ENCODE results near the gene GALNT2. TPM values are rescaled to one million over a fixed set of nuclear protein-coding genes. Genes with fewer than 3 reads are reported as not detected.

The GALNT2 gene
- polyA plus RNA-seq, 2 donors: 11.2 to 15.3 TPM

- Histone ChIP-seq H3K4me3 (ENCODE audit: low read depth in 1 of 2, low read length in 2 of 2) (no peak overlapping the region), H3K27me3 (ENCODE audit: control insufficient read depth in 1 of 2, insufficient read depth in 2 of 2, low read length in 2 of 2) (no peaks in the 10 kb centered on the region), H3K27ac (ENCODE audit: low read depth in 2 of 2, low read length in 1 of 2) (no peak overlapping the region), H3K36me3 (ENCODE audit: control insufficient read depth in 2 of 2, insufficient read depth in 2 of 2, low read length in 1 of 2) (peaks cover 0 to 12% of the 10 kb centered on the region in 2 donors), H3K9me3 (ENCODE audit: control insufficient read depth in 2 of 2, insufficient read depth in 1 of 2, low read depth in 1 of 2, low read length in 1 of 2) (no peaks in the 10 kb centered on the region), H3K4me1 (ENCODE audit: control insufficient read depth in 2 of 2, insufficient read depth in 2 of 2, low read length in 1 of 2) (no peaks in the 10 kb centered on the region)
- 74 to 81% methylated on average over 10 of the region's 10 CpGs for WGBS, 2 donors
Observed at GRCh38 chr1:230284891-230285290, 217.9 kb downstream of the GALNT2 start.

DNA sequence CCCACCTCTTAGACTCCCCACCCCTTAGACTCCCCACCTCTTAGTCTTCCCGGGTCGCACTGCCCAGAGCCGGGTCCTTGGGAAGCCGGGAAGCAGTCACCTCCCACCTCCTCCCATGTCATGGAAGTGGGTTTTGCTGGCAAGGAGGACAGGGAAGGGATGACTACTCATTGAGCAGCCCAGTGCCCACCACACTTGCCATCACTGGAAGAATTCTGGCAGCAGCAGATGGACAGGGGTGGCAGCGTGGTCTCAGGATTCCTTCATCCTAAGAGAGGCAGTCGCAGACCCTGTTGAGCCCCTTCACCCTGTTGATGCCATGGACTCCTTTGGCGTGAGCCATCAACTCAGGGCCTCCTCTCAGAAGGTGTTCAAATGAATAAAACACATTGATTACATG is 218.3 kb downstream of the GALNT2 start:
- Histone ChIP-seq H3K4me1 (ENCODE audit: control insufficient read depth in 2 of 2, insufficient read depth in 2 of 2, low read length in 1 of 2) (no peaks in the 10 kb centered on the region), H3K27ac (ENCODE audit: low read depth in 2 of 2, low read length in 1 of 2) (no peak overlapping the region), H3K4me3 (ENCODE audit: low read depth in 1 of 2, low read length in 2 of 2) (no peak overlapping the region), H3K36me3 (ENCODE audit: control insufficient read depth in 2 of 2, insufficient read depth in 2 of 2, low read length in 1 of 2) (peaks cover 0 to 11% of the 10 kb centered on the region in 2 donors), H3K27me3 (ENCODE audit: control insufficient read depth in 1 of 2, insufficient read depth in 2 of 2, low read length in 2 of 2) (no peaks in the 10 kb centered on the region), H3K9me3 (ENCODE audit: control insufficient read depth in 2 of 2, insufficient read depth in 1 of 2, low read depth in 1 of 2, low read length in 1 of 2) (no peaks in the 10 kb centered on the region)
- 88% methylated on average over 7 of the region's 7 CpGs for WGBS, 2 donors

- Histone ChIP-seq H3K36me3 (ENCODE audit: control insufficient read depth in 2 of 2, insufficient read depth in 2 of 2, low read length in 1 of 2) (peaks cover 0 to 1% of the 10 kb centered on the region in 2 donors), H3K9me3 (ENCODE audit: control insufficient read depth in 2 of 2, insufficient read depth in 1 of 2, low read depth in 1 of 2, low read length in 1 of 2) (no peaks in the 10 kb centered on the region)
- 86 to 89% methylated on average over 21 of the region's 21 CpGs for WGBS, 2 donors
Observed at GRCh38 chr1:230286166-230286889, 219.3 kb downstream of the GALNT2 start.

DNA sequence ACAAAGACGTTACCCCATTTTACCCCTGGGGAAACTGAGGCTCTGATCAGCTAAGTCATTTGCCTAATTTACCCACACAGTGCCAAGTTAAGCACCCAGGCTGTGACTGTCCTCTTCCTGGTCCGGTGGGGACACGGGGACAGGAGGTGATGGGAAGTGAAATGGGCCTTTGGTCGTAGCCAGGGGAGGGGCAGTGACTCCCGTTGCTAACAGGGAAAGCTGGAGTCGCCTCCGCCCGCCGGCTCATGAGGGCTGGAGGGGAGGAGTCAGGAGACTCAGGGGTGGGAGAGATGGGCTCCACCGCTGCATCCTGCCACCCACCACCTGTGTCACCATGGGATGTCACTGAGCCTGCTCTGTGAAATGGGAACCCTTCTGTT is 219.8 kb downstream of the GALNT2 start:
- Histone ChIP-seq H3K27me3 (ENCODE audit: control insufficient read depth in 1 of 2, insufficient read depth in 2 of 2, low read length in 2 of 2) (no peaks in the 10 kb centered on the region), H3K36me3 (ENCODE audit: control insufficient read depth in 2 of 2, insufficient read depth in 2 of 2, low read length in 1 of 2) (peaks cover 0 to 1% of the 10 kb centered on the region in 2 donors), H3K27ac (ENCODE audit: low read depth in 2 of 2, low read length in 1 of 2) (no peak overlapping the region), H3K4me1 (ENCODE audit: control insufficient read depth in 2 of 2, insufficient read depth in 2 of 2, low read length in 1 of 2) (no peaks in the 10 kb centered on the region), H3K4me3 (ENCODE audit: low read depth in 1 of 2, low read length in 2 of 2) (no peak overlapping the region), H3K9me3 (ENCODE audit: control insufficient read depth in 2 of 2, insufficient read depth in 1 of 2, low read depth in 1 of 2, low read length in 1 of 2) (no peaks in the 10 kb centered on the region)
- 67 to 81% methylated on average over 10 of the region's 10 CpGs for WGBS, 2 donors

More at GRCh38 chr1:230286166-230286889, 219.3 kb downstream of the GALNT2 start:
- no peaks in the 10 kb centered on the region for H3K4me1 ChIP-seq (ENCODE audit: control insufficient read depth in 2 of 2, insufficient read depth in 2 of 2, low read length in 1 of 2)
- H3K27me3 ChIP-seq (ENCODE audit: control insufficient read depth in 1 of 2, insufficient read depth in 2 of 2, low read length in 2 of 2): no peaks in the 10 kb centered on the region
- no peak overlapping the region for H3K4me3 ChIP-seq (ENCODE audit: low read depth in 1 of 2, low read length in 2 of 2)
- H3K27ac ChIP-seq (ENCODE audit: low read depth in 2 of 2, low read length in 1 of 2): no peak overlapping the region

- no peak overlapping the region for H3K27ac ChIP-seq (ENCODE audit: low read depth in 2 of 2, low read length in 1 of 2)
- H3K4me3 ChIP-seq (ENCODE audit: low read depth in 1 of 2, low read length in 2 of 2): no peak overlapping the region
- H3K4me1 ChIP-seq (ENCODE audit: control insufficient read depth in 2 of 2, insufficient read depth in 2 of 2, low read length in 1 of 2): no peaks in the 10 kb centered on the region
- 70 to 71% methylated on average over 17 of the region's 17 CpGs for WGBS, 2 donors
- no peaks in the 10 kb centered on the region for H3K9me3 ChIP-seq (ENCODE audit: control insufficient read depth in 2 of 2, insufficient read depth in 1 of 2, low read depth in 1 of 2, low read length in 1 of 2)
- H3K27me3 ChIP-seq (ENCODE audit: control insufficient read depth in 1 of 2, insufficient read depth in 2 of 2, low read length in 2 of 2): no peaks in the 10 kb centered on the region
- peaks cover 0 to 1% of the 10 kb centered on the region in 2 donors for H3K36me3 ChIP-seq (ENCODE audit: control insufficient read depth in 2 of 2, insufficient read depth in 2 of 2, low read length in 1 of 2)
Observed at GRCh38 chr1:230287674-230288315, 220.8 kb downstream of the GALNT2 start.

DNA sequence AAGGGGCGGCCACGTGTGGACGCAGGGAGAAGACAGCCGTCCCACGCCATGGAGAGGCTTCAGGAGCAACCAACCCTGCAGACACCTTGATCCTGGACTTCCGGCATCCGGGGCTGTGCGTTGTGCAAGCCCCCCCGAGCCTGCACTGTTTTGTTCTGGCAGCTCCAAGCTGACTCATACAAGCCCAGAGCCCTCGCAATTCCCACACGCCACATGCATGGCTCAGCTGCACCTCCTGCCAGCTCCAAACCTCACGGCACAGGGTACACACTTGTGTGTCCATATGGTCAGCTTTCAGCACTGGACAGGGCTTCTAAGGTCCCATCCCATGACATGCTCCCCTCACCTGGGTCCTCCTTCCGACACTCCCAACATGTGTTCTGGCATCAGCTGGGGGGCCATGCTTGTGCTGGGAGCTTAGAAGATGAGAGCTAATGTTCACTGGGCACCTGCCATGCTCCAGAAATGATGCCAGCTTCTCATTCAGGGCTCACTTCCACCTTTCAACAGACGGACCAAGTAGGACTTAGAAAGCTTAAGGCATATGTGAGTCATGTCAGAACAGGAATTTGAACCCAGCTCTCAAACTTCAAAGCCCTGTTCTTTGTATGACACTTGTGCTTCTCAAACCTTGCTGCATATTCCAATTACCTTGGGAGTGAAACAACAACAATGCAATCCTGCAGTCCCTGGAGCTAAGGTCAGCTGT is 221.8 kb downstream of the GALNT2 start:
- no peaks in the 10 kb centered on the region for H3K27me3 ChIP-seq (ENCODE audit: control insufficient read depth in 1 of 2, insufficient read depth in 2 of 2, low read length in 2 of 2)
- H3K36me3 ChIP-seq (ENCODE audit: control insufficient read depth in 2 of 2, insufficient read depth in 2 of 2, low read length in 1 of 2): peaks cover 0 to under 1% of the 10 kb centered on the region in 2 donors
- H3K9me3 ChIP-seq (ENCODE audit: control insufficient read depth in 2 of 2, insufficient read depth in 1 of 2, low read depth in 1 of 2, low read length in 1 of 2): no peaks in the 10 kb centered on the region
- H3K4me3 ChIP-seq (ENCODE audit: low read depth in 1 of 2, low read length in 2 of 2): no peak overlapping the region
- no peak overlapping the region for H3K27ac ChIP-seq (ENCODE audit: low read depth in 2 of 2, low read length in 1 of 2)
- 77 to 81% methylated on average over 14 of the region's 14 CpGs for WGBS, 2 donors
- peaks cover 0 to 2% of the 10 kb centered on the region in 2 donors for H3K4me1 ChIP-seq (ENCODE audit: control insufficient read depth in 2 of 2, insufficient read depth in 2 of 2, low read length in 1 of 2)

DNA sequence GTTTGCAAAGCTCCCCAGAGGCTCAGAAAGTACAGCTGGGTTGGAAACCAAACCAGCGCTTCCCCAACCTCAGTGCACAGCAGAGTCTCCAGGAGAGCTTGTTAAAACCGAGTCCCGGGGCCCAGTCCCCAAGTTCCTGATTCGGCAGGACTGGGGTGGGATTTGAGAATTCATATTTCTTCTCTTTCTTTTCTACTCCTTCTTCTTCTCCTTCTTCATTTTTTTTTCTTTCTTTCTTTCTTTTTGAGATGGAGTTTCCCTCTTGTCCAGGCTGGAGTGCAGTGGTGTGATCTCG is 222.3 kb downstream of the GALNT2 start:
- peaks cover 0 to 2% of the 10 kb centered on the region in 2 donors for H3K4me1 ChIP-seq (ENCODE audit: control insufficient read depth in 2 of 2, insufficient read depth in 2 of 2, low read length in 1 of 2)
- no peak overlapping the region for H3K4me3 ChIP-seq (ENCODE audit: low read depth in 1 of 2, low read length in 2 of 2)
- WGBS, 2 donors: 89 to 94% methylated on average over 5 of the region's 5 CpGs
- H3K36me3 ChIP-seq (ENCODE audit: control insufficient read depth in 2 of 2, insufficient read depth in 2 of 2, low read length in 1 of 2): no peaks in the 10 kb centered on the region
- H3K27me3 ChIP-seq (ENCODE audit: control insufficient read depth in 1 of 2, insufficient read depth in 2 of 2, low read length in 2 of 2): no peaks in the 10 kb centered on the region
- no peaks in the 10 kb centered on the region for H3K9me3 ChIP-seq (ENCODE audit: control insufficient read depth in 2 of 2, insufficient read depth in 1 of 2, low read depth in 1 of 2, low read length in 1 of 2)
- no peak overlapping the region for H3K27ac ChIP-seq (ENCODE audit: low read depth in 2 of 2, low read length in 1 of 2)

GRCh38 chr1:230291731-230292620 is 224.9 kb downstream of the GALNT2 start:
- Histone ChIP-seq H3K4me1 (ENCODE audit: control insufficient read depth in 2 of 2, insufficient read depth in 2 of 2, low read length in 1 of 2) (peaks cover 0 to 2% of the 10 kb centered on the region in 2 donors), H3K36me3 (ENCODE audit: control insufficient read depth in 2 of 2, insufficient read depth in 2 of 2, low read length in 1 of 2) (no peaks in the 10 kb centered on the region), H3K4me3 (ENCODE audit: low read depth in 1 of 2, low read length in 2 of 2) (no peak overlapping the region), H3K27ac (ENCODE audit: low read depth in 2 of 2, low read length in 1 of 2) (no peak overlapping the region), H3K9me3 (ENCODE audit: control insufficient read depth in 2 of 2, insufficient read depth in 1 of 2, low read depth in 1 of 2, low read length in 1 of 2) (no peaks in the 10 kb centered on the region), H3K27me3 (ENCODE audit: control insufficient read depth in 1 of 2, insufficient read depth in 2 of 2, low read length in 2 of 2) (no peaks in the 10 kb centered on the region)
- WGBS, 2 donors: 69 to 70% methylated on average over 22 to 28 of the region's 28 CpGs

DNA sequence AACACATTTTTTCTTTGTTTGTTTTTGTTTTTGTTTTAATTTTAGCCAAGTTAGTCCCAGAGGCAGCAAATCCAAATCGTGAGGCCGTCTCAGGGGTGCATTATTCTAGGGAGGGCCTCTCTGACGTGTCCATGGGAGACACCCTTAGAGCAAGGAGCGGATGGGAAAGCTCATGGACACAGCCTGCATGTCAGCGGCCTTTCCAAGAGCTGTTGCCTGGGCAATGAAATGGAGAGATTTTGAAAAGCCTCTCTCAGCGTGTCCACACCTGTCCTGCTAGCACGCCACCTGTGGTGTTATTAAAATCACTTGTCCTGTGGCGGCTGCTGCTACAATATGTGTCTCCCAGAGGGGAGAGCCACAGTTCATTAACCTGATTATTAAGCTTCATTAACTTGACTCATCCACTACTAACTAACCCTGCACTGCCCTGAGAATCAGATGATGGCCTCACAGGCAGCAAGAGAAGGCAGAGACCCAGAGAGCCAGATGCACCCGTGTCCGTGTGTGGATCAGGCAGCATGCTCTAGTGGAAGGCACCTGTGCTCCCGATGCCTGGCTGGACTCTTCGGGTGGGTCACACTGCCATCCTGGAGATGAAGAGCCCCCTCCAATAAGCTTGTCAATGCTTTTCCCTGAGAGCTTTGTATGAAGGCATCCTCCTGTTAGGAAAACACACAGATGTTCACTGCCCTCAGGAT is 225.8 kb downstream of the GALNT2 start:
- no peaks in the 10 kb centered on the region for H3K27me3 ChIP-seq (ENCODE audit: control insufficient read depth in 1 of 2, insufficient read depth in 2 of 2, low read length in 2 of 2)
- no peaks in the 10 kb centered on the region for H3K9me3 ChIP-seq (ENCODE audit: control insufficient read depth in 2 of 2, insufficient read depth in 1 of 2, low read depth in 1 of 2, low read length in 1 of 2)
- H3K4me3 ChIP-seq (ENCODE audit: low read depth in 1 of 2, low read length in 2 of 2): no peak overlapping the region
- H3K36me3 ChIP-seq (ENCODE audit: control insufficient read depth in 2 of 2, insufficient read depth in 2 of 2, low read length in 1 of 2): no peaks in the 10 kb centered on the region
- no peak overlapping the region for H3K27ac ChIP-seq (ENCODE audit: low read depth in 2 of 2, low read length in 1 of 2)
- 46 to 64% methylated on average over 12 of the region's 12 CpGs for WGBS, 2 donors
- H3K4me1 ChIP-seq (ENCODE audit: control insufficient read depth in 2 of 2, insufficient read depth in 2 of 2, low read length in 1 of 2): peaks cover 0 to 2% of the 10 kb centered on the region in 2 donors
